HG03045 (cell line): Measurements from ENCODE around the gene TRIM69.
"Not testable (repeated sequence)": the region's sequence is repeated elsewhere in the genome, so short reads cannot be mapped to it uniquely, and the experiment has no call there.

Experiments
- ATAC-seq: cut with Tn5 transposase; IDR thresholded peaks from one replicate; pipeline ENCODE4 v1.9.1; 2021; ENCODE audit warnings: mild to moderate bottlenecking, moderate library complexity; ENCODE audit not compliant: unreplicated experiment

Gene TRIM69

GRCh38 chr15:44738340-44738984 lies 2.1 kb downstream of the TRIM69 start:
- ATAC-seq: no peak

DNA sequence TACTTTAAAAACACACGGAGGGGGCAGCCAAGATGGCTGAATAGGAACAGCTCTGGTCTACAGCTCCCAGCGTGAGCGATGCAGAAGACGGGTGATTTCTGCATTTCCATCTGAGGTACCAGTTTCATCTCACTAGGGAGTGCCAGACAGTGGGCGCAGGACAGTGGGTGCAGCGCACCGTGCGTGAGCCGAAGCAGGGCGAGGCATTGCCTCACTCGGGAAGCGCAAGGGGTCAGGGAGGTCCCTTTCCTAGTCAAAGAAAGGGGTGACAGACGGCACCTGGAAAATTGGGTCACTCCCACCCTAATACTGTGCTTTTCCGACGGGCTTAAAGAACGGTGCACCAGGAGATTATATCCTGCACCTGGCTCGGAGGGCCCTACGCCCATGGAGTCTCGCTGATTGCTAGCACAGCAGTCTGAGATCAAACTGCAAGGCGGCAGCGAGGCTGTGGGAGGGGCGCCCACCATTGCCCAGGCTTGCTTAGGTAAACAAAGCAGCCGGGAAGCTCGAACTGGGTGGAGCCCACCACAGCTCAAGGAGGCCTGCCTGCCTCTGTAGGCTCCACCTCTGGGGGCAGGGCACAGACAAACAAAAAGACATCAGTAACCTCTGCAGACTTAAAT lies 3.0 kb downstream of the TRIM69 start:
- ATAC-seq: not testable (repeated sequence)

GRCh38 chr15:44743454-44743853 lies 7.1 kb downstream of the TRIM69 start:
- ATAC-seq: not testable (repeated sequence)

GRCh38 chr15:44753345-44753744 lies 17.0 kb downstream of the TRIM69 start:
- no peak for ATAC-seq

GRCh38 chr15:44763187-44763586 lies 26.9 kb downstream of the TRIM69 start:
- ATAC-seq: no peak

- ATAC-seq: no peak
These were observed 27.5 kb downstream of the TRIM69 start for GRCh38 chr15:44763848-44764247.

DNA sequence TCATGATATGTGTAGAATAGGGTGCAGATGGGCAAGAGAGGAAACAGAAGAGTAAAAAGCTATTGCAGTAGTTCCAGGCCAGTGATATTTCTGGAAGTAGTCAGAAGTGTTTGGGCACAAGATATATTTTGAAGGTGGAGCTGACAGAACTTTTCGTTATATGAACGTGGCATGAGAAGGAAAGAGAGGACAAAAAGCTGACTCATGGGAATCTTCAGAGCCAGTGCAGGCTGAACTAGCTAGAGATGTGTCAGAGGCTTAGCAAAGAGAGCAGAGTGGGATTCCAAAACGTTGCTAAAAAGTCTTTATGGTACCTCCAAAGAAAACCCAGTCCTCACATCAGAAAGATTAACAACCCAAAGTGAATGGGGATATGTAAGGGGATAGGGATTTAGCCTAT lies 28.7 kb downstream of the TRIM69 start:
- ATAC-seq: no peak

DNA sequence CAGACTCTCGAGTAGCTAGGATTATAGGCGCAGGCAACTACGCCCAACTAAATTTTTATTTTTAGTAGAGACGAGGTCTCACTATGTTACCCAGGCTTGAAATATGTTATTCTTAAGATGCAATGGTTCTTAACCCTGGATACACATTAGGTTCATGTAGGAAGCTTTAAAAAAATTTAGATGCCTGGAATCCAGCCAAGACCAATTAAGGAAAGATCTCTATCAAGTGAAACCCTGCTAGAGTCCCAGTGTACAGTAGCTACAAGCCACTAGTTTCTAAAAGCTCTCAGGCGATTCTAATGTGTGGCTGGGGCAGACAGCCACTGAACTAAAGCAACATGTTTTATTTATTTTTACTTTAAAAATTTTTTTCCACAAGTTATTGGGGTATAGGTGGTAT lies 33.2 kb downstream of the TRIM69 start:
- no peak for ATAC-seq

DNA sequence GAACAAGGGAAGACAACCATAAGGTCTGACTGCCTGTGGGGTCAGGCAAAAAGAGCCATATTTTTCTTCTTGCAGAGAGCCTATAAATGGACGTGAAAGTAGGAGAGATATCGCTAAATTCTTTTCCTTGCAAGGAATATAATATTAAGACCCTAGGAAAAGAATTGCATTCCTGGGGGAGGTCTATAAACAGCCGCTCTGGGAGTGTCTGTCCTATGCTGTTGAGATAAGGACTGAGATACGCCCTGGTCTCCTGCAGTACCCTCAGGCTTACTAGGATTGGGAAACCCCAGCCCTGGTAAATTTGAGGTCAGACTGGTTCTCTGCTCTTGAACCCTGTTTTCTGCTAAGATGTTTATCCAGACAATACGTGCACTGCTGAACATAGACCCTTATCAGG lies 34.4 kb downstream of the TRIM69 start:
- not testable (repeated sequence) for ATAC-seq

DNA sequence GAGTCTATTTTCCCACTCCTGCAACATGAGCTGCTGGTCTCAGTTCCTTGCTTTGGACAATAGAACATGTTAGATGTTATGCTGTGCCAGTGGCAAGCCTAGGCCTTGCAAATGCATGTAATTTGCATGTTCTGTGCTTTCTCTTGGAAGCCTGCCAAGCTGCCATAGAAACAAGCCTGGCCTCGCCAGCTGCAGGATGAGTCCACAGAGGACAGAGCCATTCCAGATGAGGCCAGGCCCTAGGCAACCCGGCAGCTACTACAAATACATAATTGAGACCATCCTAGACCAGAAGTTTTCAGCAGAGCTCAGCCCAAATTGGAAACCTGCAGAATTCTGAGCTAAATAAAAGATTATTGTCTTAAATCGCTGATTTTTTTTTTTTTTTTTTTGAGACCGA lies 39.6 kb downstream of the TRIM69 start:
- no peak for ATAC-seq

DNA sequence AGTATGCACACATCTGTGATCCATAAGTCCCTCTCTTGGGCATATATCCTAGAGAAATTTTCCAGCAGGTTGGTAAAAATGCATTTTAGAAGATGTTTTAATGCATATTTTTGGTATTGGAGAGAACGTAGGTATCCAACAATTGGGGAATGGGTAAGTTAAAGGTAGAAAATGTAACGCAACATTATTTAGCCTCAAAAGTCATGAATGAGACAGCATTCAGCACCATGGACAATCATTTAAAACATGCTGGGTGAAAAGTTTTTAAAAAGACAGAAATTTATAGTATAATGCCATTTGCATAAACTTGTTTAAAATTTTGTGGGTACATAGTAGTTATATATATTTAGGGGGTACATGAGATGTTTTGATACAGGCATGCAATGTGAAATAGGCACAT lies 43.4 kb downstream of the TRIM69 start:
- ATAC-seq: no peak

GRCh38 chr15:44780608-44781007 lies 44.3 kb downstream of the TRIM69 start:
- no peak for ATAC-seq

DNA sequence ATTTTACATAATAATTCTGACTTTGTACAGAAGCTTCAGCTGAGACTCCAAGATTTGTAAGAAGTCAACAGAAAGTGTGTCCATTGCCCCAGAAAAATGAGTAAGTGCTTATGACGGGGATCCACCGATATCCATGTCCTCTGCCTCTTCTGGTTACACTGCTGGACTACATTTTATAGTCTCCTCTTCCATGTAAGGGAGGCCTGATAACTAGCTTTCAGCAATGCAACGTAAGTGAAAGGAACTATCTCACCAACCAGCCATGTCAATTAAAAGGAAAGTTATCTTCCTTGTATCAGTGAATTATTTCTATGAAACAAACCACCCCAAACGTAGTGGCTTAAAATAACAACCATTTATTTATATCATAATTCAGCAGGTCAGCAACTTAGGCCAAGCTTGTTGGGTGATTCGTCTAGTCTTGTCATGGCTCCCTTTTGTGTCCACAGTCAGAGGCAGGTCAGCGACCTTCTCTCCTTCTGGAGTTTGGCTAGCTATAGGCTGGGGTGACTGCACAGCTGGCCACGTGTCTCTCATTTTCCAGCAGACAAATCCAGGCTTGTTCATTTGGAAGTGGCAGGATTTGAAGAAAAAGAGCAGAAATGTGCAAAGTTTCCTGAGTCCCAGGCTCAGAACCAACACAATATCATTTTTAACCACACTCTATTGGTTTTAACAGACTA lies 44.9 kb downstream of the TRIM69 start:
- no peak for ATAC-seq

GRCh38 chr15:44782516-44782915 lies 46.2 kb downstream of the TRIM69 start:
- no peak for ATAC-seq

DNA sequence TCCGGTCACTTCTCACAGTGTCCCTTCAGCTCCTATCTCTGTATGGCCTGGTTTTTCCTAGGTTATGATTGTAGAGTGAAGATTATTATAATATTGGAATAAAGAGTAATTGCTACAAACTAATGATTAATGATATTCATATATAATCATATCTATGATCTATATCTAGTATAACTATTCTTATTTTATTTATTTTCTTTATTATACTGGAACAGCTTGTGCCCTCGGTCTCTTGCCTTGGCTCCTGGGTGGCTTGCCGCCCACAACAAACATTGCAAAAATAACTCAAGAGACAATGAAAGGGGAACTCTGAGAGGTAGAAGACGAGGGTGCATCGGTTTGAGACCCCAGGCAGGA lies 48.6 kb downstream of the TRIM69 start:
- ATAC-seq: not testable (repeated sequence)

- ATAC-seq: no peak
These were observed 52.4 kb downstream of the TRIM69 start for GRCh38 chr15:44788748-44789147.

- no peak for ATAC-seq
These were observed 53.9 kb downstream of the TRIM69 start for GRCh38 chr15:44790215-44790614.

DNA sequence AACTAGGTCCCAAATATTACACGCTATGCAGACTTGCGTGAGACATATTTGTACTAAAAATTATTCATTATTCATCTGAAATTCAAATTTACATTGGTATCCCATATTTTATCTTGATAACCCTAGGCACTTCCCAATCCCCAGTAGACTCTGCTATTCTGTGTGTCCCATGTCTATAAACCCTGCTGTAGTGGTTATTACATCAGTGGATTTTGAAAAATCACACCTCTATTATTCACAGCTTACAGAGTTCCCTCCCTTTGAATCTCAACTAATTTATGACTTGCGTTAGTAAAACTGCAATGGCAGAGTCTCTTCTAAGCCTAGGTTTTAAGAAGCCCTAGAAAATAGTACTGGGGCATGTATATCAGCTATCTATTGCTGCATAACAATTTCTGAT lies 54.3 kb downstream of the TRIM69 start:
- no peak for ATAC-seq

DNA sequence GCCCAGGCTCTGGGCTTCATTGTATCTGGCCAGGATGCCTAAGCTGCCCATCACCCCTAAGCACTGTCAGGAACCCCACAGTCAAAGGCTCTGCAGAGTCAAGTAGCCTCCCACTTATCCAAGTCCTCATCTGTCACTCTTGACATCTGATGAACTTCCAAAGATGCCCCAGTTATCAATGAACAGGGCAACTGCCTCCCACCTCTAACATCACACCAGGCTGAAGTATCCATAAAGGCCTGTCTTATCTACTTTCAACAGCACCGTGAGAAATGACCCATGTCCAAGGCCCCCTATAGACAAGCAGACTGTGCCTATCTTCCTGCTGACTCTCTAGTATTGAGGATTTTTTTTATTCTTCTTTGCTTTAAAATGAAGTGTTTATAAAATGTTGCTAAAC lies 56.4 kb downstream of the TRIM69 start:
- ATAC-seq: no peak

- ATAC-seq: no peak
These were observed 57.7 kb downstream of the TRIM69 start for GRCh38 chr15:44794072-44794471.

DNA sequence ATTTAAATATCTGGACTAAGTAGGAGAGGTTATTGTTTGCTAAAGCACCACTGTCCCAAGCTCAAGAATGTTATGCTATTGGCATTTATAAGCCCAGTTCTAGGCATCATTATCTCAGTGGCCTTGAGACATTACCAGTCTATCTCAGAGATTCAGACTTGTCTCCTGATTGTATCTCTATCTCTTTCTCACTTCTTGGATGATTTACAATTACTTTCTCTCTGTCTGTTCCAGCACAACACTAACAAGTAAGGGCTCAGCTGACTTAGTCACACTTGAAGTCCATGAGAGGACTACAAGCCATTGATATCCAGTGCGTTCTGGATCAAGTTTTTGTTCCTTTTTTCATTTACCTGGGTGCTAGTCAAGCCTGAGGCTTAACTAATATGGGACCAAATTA lies 60.2 kb downstream of the TRIM69 start:
- ATAC-seq: no peak

DNA sequence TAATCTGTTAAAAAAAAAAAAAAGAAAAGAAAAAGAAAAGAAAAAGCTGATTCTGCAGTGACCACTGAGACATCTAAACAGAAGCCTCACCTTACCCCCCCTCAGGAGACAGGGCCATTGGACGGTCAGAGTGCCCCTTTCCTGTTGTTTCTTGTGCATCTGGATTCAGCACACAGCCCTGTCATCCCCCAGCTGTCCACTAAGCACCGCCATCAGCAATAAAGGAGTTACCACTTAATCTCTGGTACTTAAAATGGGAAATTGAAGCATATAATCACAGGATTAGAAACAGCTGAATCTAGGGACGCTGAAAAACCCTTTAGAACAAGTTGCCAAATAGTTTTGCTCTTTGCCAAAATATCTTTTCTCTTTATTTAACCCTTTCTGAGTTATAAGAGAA lies 62.5 kb downstream of the TRIM69 start:
- no peak for ATAC-seq
